Activated naive CD8-positive, alpha-beta T cell treated with anti-CD3 and anti-CD28 coated beads, Interleukin-2, amount 10 ng/mL, durations not matched to agents 7 days and 5 days (primary cell): Measurements from ENCODE around the gene CYBB. TPM values are rescaled to one million over a fixed set of nuclear protein-coding genes. Genes with fewer than 3 reads are reported as not detected.

Experiments
- ATAC-seq: fragments of 150-1000 bp; cut with Tn5 transposase; one replicate; pipeline ENCODE4 v1.10.0; 2021; ENCODE audit warnings: low read depth, moderate library complexity
- POLR2A ChIA-PET: fragments of 350-600 bp; sonication (Branson Sonifier 250); formaldehyde crosslinking; loops from one replicate; lab custom pipeline; 2021; ENCODE audit warnings: antibody characterized with exemption; lab: Charles Lee
- DNase-seq: peaks from one replicate; pipeline ENCODE4 v3.0.0; 2021
- H3K27ac Mint-ChIP-seq: one replicate; pipeline ENCODE4 v1.8.0; 2022; ENCODE audit warnings: mild to moderate bottlenecking, mixed read lengths
- H3K27me3 Mint-ChIP-seq: one replicate; pipeline ENCODE4 v1.8.0; 2022; ENCODE audit warnings: mild to moderate bottlenecking, moderate library complexity, mixed read lengths
- H3K36me3 Mint-ChIP-seq: one replicate; pipeline ENCODE4 v1.8.0; 2021; ENCODE audit warnings: mild to moderate bottlenecking, mixed read lengths
- H3K4me1 Mint-ChIP-seq: one replicate; pipeline ENCODE4 v1.8.0; 2021; ENCODE audit warnings: mixed read lengths
- H3K4me3 Mint-ChIP-seq: one replicate; pipeline ENCODE4 v1.8.0; 2022; ENCODE audit warnings: mild to moderate bottlenecking, moderate library complexity, mixed read lengths
- H3K9me3 Mint-ChIP-seq: one replicate; pipeline ENCODE4 v1.8.0; 2021; ENCODE audit warnings: mixed read lengths
- total RNA-seq, 2 experiments: library from RNA; stranded (reverse); gene quantifications; one replicate each; pipeline ENCODE4 v1.2.3, GENCODE V29; 2021

The CYBB gene
- total RNA-seq, 2 experiments from 2014 or later, result 4.3 to 5.3 TPM

GRCh38 chrX:37860721-37861120, 80.9 kb downstream of the CYBB start:
- Mint-ChIP-seq H3K4me1 (no peaks in the 10 kb centered on the region), H3K9me3 (no peaks in the 10 kb centered on the region), H3K27me3 (peaks cover 16% of the 10 kb centered on the region), H3K27ac (no peak overlapping the region), H3K36me3 (no peaks in the 10 kb centered on the region), H3K4me3 (no peak overlapping the region)
- DNase-seq (no peak), ATAC-seq (no peak)
- POLR2A ChIA-PET, result no interaction called here

- Mint-ChIP-seq H3K4me3 (no peak overlapping the region), H3K36me3 (peaks cover 3% of the 10 kb centered on the region), H3K27me3 (peaks cover 11% of the 10 kb centered on the region), H3K27ac (no peak overlapping the region), H3K4me1 (peaks cover 1% of the 10 kb centered on the region), H3K9me3 (peaks cover 7% of the 10 kb centered on the region)
- no peak for ATAC-seq
- POLR2A ChIA-PET, result no interaction called here
- no peak for DNase-seq
Measured at GRCh38 chrX:37862851-37863250, 83.0 kb downstream of the CYBB start.

Other genes starting within 250 kb of the CYBB start
- under 1 TPM; 0.37 to 0.39 TPM for gene LANCL3, start 208.4 kb upstream of the CYBB start, total RNA-seq
- under 1 TPM in 1 of 2 experiments, not detected in 1; 0.08 TPM for gene XK, start 94.3 kb upstream of the CYBB start, total RNA-seq
- 10 to 100 TPM; 26.8 to 27.5 TPM for gene DYNLT3, start 67.5 kb downstream of the CYBB start, total RNA-seq
- not detected for gene SYTL5, start 226.5 kb downstream of the CYBB start, total RNA-seq